AG09309 (cell line): ENCODE measurements around the gene DDX46.
"Not testable (repeated sequence)": the region's sequence is repeated elsewhere in the genome, so short reads cannot be mapped to it uniquely, and the experiment has no call there.

Source experiments
- DNase-seq: peaks from one replicate; pipeline ENCODE4 v3.0.0-alpha.2; 2010; ENCODE audit warnings: low read depth
- H3K4me3 ChIP-seq: 2 replicates; pipeline ENCODE4 v1.5.1; 2011; ENCODE audit warnings: mild to moderate bottlenecking, low read depth, low read length, moderate library complexity; ENCODE audit not compliant: control insufficient read depth
- TF ChIP-seq, protein P1 (sequence below): IDR thresholded peaks from 2 replicates; pipeline ENCODE4 v1.5.1; 2011; ENCODE audit warnings: mild to moderate bottlenecking, low read depth, low read length, inconsistent platforms; ENCODE audit not compliant: insufficient read depth, control insufficient read depth; ENCODE audit errors: missing control alignments

Gene DDX46, protein sequence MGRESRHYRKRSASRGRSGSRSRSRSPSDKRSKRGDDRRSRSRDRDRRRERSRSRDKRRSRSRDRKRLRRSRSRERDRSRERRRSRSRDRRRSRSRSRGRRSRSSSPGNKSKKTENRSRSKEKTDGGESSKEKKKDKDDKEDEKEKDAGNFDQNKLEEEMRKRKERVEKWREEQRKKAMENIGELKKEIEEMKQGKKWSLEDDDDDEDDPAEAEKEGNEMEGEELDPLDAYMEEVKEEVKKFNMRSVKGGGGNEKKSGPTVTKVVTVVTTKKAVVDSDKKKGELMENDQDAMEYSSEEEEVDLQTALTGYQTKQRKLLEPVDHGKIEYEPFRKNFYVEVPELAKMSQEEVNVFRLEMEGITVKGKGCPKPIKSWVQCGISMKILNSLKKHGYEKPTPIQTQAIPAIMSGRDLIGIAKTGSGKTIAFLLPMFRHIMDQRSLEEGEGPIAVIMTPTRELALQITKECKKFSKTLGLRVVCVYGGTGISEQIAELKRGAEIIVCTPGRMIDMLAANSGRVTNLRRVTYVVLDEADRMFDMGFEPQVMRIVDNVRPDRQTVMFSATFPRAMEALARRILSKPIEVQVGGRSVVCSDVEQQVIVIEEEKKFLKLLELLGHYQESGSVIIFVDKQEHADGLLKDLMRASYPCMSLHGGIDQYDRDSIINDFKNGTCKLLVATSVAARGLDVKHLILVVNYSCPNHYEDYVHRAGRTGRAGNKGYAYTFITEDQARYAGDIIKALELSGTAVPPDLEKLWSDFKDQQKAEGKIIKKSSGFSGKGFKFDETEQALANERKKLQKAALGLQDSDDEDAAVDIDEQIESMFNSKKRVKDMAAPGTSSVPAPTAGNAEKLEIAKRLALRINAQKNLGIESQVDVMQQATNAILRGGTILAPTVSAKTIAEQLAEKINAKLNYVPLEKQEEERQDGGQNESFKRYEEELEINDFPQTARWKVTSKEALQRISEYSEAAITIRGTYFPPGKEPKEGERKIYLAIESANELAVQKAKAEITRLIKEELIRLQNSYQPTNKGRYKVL

DNA sequence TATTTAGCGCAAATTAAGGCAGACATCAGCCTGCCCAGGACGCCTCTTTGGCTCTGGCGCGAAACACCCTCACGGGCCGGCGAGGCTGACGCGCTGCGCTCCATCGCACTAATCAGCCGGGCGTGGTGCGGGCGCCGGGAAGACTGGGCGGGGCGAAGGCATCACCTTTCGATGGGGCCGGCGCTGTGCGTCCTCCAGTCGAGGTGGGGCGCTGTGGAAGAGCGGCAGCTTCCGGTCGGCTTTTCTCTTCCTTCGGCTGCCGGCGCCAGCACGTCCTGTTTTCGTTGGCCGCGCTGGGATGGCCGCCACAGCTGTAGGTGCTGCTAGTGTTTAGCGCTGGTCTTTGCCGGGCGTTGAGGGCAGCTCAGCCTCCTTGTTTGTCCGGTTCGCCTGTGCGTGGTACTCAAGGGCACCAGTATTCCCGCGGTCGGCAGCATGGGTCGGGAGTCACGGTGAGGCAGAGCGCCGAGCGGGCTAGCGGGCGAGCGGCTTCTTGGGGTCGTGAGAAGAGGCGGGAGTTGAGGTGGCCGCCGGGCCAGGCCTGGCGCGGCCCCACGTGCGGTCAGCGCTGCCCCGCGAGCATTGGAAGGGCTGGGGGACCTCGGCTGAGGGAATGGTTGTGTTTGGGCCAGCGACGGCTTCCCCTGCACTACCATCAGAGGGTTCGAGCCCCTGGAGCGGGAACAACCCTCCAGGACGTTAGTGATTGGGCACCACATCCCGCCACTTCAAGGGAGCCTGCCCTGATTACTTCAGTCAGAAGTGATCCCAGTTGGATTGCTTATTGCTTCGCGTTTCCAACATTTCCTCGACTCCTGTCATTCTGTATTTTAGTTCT, at the start of gene DDX46:
Gene DDX46 (plus strand): TSS at position 276 of the 838 bp plus-strand sequence. CDS start 160 bp downstream, at position 436.
- DNase-seq, result no peak
- TF ChIP-seq, protein P1, sequence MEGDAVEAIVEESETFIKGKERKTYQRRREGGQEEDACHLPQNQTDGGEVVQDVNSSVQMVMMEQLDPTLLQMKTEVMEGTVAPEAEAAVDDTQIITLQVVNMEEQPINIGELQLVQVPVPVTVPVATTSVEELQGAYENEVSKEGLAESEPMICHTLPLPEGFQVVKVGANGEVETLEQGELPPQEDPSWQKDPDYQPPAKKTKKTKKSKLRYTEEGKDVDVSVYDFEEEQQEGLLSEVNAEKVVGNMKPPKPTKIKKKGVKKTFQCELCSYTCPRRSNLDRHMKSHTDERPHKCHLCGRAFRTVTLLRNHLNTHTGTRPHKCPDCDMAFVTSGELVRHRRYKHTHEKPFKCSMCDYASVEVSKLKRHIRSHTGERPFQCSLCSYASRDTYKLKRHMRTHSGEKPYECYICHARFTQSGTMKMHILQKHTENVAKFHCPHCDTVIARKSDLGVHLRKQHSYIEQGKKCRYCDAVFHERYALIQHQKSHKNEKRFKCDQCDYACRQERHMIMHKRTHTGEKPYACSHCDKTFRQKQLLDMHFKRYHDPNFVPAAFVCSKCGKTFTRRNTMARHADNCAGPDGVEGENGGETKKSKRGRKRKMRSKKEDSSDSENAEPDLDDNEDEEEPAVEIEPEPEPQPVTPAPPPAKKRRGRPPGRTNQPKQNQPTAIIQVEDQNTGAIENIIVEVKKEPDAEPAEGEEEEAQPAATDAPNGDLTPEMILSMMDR, result peak; percentile 76

DNA sequence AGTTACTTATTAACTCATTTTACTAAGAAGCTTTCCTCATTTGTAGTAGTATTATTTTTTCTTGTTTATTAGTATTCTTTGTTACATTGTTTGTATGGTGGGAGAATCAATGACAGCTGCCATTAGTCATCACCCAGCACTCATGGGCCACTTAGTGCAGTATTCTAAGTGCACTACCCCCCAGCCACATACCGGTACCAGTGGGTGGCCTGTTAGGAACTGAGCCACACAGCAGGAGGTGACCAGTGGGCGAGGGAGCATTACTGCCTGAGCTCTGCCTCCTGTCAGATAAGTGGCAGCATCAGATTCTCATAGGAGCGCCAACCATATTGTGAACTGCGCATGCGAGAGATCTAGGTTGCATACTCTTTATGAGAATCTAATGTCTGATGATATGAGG, 44.5 kb upstream of the DDX46 start:
- TF ChIP-seq, protein P1, result no peak
- no peak overlapping the region for H3K4me3 ChIP-seq
- no peak for DNase-seq

More for the DNA sequence above, at the start of gene DDX46:
- H3K4me3 ChIP-seq, result peak within 1 kb of the TSS; percentile 83

DNA sequence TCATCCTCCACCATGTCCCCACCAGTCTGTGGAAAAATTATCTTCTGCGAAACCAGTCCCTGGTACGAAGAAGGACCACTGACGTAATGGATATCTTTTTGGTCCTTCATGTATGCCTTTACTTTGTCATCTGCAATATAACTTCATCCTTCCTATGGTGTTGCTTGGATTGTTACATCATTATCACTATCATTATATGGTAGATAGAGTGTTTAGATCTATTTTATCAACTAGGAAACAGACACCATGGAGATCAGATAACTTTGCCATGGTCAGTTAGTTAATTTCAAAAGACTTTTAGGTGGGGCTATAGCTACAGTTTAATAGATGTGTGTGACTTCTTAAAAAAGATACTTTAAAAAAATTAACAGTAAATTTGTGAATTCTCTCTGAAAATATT, 44.0 kb upstream of the DDX46 start:
- no peak for DNase-seq
- TF ChIP-seq, protein P1, result no peak
- no peak overlapping the region for H3K4me3 ChIP-seq

DNA sequence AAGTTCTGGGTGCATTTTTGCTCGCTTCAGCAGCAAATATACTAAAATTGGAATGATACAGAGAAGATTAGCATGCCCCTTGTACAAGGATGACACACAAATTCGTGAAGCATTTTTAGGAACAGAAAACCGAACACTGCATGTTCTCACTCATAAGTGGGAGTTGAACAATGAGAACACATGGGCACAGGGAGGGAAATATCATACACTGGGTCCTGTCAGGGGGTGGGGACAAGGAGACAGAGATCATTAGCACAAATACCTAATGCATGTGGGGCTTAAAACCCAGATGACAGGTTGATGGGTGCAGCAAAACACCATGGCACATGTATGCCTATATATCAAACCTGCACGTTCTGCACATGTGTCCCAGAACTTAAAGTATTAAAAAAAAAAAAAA, 43.1 kb upstream of the DDX46 start:
- DNase-seq, result not testable (repeated sequence)

DNA sequence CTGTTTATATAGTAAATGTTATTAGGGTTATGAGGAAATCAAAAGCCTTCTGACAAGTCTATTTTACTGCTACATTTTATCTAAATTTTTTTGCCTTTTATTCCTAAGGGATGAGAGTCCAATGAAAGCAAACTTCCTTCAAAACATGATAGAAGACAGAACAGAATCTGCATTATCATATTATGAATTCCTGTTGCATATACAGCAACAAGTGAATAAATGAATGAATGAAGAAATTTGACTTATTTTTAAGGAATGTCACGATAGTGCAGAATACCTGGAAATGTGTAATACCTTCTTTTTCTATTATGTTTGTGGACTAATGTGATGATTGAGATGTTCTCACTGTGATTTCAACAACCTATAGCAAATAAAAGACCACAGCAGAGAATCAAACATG, 33.7 kb upstream of the DDX46 start:
- DNase-seq, result no peak
- TF ChIP-seq, protein P1, result no peak
- no peak overlapping the region for H3K4me3 ChIP-seq

More for the DNA sequence above, 43.1 kb upstream of the DDX46 start:
- H3K4me3 ChIP-seq, result not testable (repeated sequence)

DNA sequence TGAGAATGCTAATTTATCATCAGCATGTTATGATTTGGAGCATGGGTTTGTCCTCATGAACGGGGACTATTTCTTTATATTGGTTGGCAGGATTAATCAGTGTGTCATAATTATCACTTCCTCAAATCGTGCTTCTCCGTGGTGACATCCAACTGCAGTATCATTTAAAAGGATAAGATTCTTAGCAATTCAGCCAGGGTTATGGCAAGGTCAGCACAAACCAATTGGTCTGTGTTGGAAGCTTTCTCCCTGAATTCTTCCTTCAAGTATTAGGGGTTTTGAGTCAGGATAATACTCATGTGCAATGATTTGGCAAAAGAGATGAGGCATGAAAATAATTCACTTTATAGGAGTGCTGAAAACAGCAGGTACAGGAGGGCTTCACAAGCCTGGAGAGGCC, 25.8 kb upstream of the DDX46 start:
- TF ChIP-seq, protein P1, result no peak
- no peak for DNase-seq
- no peak overlapping the region for H3K4me3 ChIP-seq
